Spleen (tissue), 11 donors: Measurements from ENCODE around the gene ECI1. TPM values are rescaled to one million over a fixed set of nuclear protein-coding genes. Genes with fewer than 3 reads are reported as not detected.

ENCODE experiments used
- DNase-seq: peaks from one replicate; pipeline ENCODE4 v3.0.0-alpha.2; 2020
- H3K27ac ChIP-seq, 8 donors: fragments of 200-600 bp; sonication (generic) in 7 of 8; 1 replicate in 4 of 8; 2 replicates in 4 of 8; pipeline versions ENCODE4 v1.5.0 to v1.8.0; 2016 to 2021; ENCODE audit warnings: inconsistent platforms in 4 of 8, mild to moderate bottlenecking in 4 of 8, moderate library complexity in 1 of 8
- H3K27me3 ChIP-seq, 7 donors: fragments of 200-600 bp; sonication (generic) in 6 of 7; replicated peaks in 1 of 7; 1 replicate in 4 of 7; 2 replicates in 3 of 7; pipeline versions ENCODE4 v1.5.0 to v1.8.0; 2016 to 2021; ENCODE audit warnings: inconsistent platforms in 3 of 7, mild to moderate bottlenecking in 1 of 7
- H3K36me3 ChIP-seq, 6 donors: fragments of 200-600 bp; sonication (generic) in 5 of 6; 1 replicate in 4 of 6; 2 replicates in 2 of 6; pipeline versions ENCODE4 v1.5.0 to v1.8.0; 2016 to 2021; ENCODE audit warnings: inconsistent platforms in 2 of 6
- H3K4me1 ChIP-seq, 6 donors: fragments of 200-600 bp; sonication (generic) in 5 of 6; 1 replicate in 3 of 6; 2 replicates in 3 of 6; pipeline versions ENCODE4 v1.5.0 to v1.8.0; 2016 to 2021; ENCODE audit warnings: inconsistent platforms in 3 of 6
- H3K4me3 ChIP-seq, 8 donors: fragments of 200-600 bp; sonication (generic) in 7 of 8; 1 replicate in 4 of 8; 2 replicates in 4 of 8; pipeline versions ENCODE4 v1.5.0 to v1.8.0; 2016 to 2021; ENCODE audit warnings: inconsistent platforms in 4 of 8, mild to moderate bottlenecking in 4 of 8, moderate library complexity in 2 of 8
- H3K9me3 ChIP-seq, 8 donors: fragments of 200-600 bp; sonication (generic) in 7 of 8; 1 replicate in 4 of 8; 2 replicates in 4 of 8; pipeline versions ENCODE4 v1.5.0 to v1.8.0; 2016 to 2021; ENCODE audit warnings: inconsistent platforms in 4 of 8
- CTCF ChIP-seq, 11 experiments: fragments of 200-600 bp in 7 of 11; fragments of 450-650 bp in 4 of 11; sonication (generic) in 4 of 11; IDR thresholded peaks in 8 of 11; conservative IDR thresholded peaks in 3 of 11; 1 replicate in 7 of 11; 2 replicates in 4 of 11; pipeline versions ENCODE4 v1.4.0 to v1.8.0; 2016 to 2021; ENCODE audit warnings: antibody characterized with exemption in 11 of 11, inconsistent platforms in 4 of 11, mild to moderate bottlenecking in 1 of 11
- POLR2A ChIP-seq, 3 donors: fragments of 450-650 bp; IDR thresholded peaks; one replicate each; pipeline ENCODE4 v1.5.1; 2017; ENCODE audit warnings: antibody characterized with exemption in 3 of 3, mild to moderate bottlenecking in 1 of 3
- POLR2AphosphoS5 ChIP-seq, 3 donors: sonication (generic); formaldehyde crosslinking; IDR thresholded peaks; one replicate each; pipeline ENCODE4 v1.5.1; 2017; ENCODE audit warnings: antibody characterized with exemption in 3 of 3
- WGBS, 5 donors: extraction: QIAGEN DNeasy Blood & Tissue Kit in 3 of 5; methylation state at CpG; one replicate each; pipeline versions ENCODE4 v1.1.5 to v1.1.7; 2013 to 2018; 5-methylcytosine and 5-hydroxymethylcytosine counted together
- intact Hi-C: fragments of 100-400 bp; cut with DNase I; formaldehyde crosslinking; loops from one replicate; pipeline ENCODE4 v1.15.0; 2023; ENCODE audit warnings: low total_unique reads
- polyA plus RNA-seq, 3 donors: library from polyadenylated mRNA; stranded (reverse); fragments of 200-250 nt; gene quantifications; one replicate each; pipeline ENCODE4 v1.2.1, GENCODE V29; 2013
- total RNA-seq, 7 donors: library from RNA; depleted of rRNA in 3 of 7; stranded (reverse); fragments of >200 nt in 3 of 7; fragmentation: NEBNext Ultra II Directional in 4 of 7; extraction: Animal tissue kit (Norgen Biotek cat#: 25700) in 4 of 7; gene quantifications; one replicate each; pipeline versions ENCODE4 v1.1.0 to v1.2.1, GENCODE V29; 2016 to 2021
- donor health status: healthy with polysubstance abuse.
- donor health status: DM: no; HTN: no; CAD: no; lungs with moderate emphysema.
- donor health status: DM: no; HTN: no; CAD: no.
- donor health status: Bipolar disorder and iron deficiency.
- donor health status: healthy.
- donor health status: DM: no; HTN: no; CAD: no.
- donor health status: DM: yes; HTN: yes; CAD: no.

ECI1 gene
- total and polyA plus RNA-seq, 10 donors: 20.6 to 54.8 (median 34.0) TPM

GRCh38 chr16:2276368-2277195 is 25.2 kb upstream of the ECI1 start:
- intact Hi-C loops: no loop called here
- no peak overlapping the region for H3K27ac ChIP-seq
- no peaks in the 10 kb centered on the region for H3K27me3 ChIP-seq
- peaks cover 0 to 11% (median 0%) of the 10 kb centered on the region in 6 donors for H3K4me1 ChIP-seq
- H3K4me3 ChIP-seq: no peak overlapping the region
- TF ChIP-seq CTCF (IDR thresholded peaks at IDR 0.05 in 8 of 11, conservative IDR thresholded peaks at IDR 0.05 in 3 of 11) (no peak), POLR2AphosphoS5 (IDR thresholded peaks at IDR 0.05) (peak in 1 of 3 donors; percentile 5), POLR2A (IDR thresholded peaks at IDR 0.05) (no peak)
- WGBS, 5 donors: 84 to 89% (median 85%) methylated on average over 26 of the region's 26 CpGs
- DNase-seq: no peak
- peaks cover 0 to 33% (median 0%) of the 10 kb centered on the region in 6 donors for H3K36me3 ChIP-seq
- H3K9me3 ChIP-seq: no peaks in the 10 kb centered on the region

- H3K36me3 ChIP-seq: peaks cover 0 to 27% (median 0%) of the 10 kb centered on the region in 6 donors
- intact Hi-C loops: no loop called here
- H3K4me3 ChIP-seq: no peak overlapping the region
- no peak for TF ChIP-seq CTCF (IDR thresholded peaks at IDR 0.05 in 8 of 11, conservative IDR thresholded peaks at IDR 0.05 in 3 of 11)
- TF ChIP-seq POLR2A (IDR thresholded peaks at IDR 0.05): no peak
- TF ChIP-seq POLR2AphosphoS5 (IDR thresholded peaks at IDR 0.05): no peak
- WGBS, 5 donors: 82 to 90% (median 86%) methylated on average over 24 to 30 of the region's 30 CpGs
- no peak overlapping the region for H3K27ac ChIP-seq
- no peaks in the 10 kb centered on the region for H3K9me3 ChIP-seq
- peaks cover 0 to 20% (median 0%) of the 10 kb centered on the region in 6 donors for H3K4me1 ChIP-seq
- DNase-seq: no peak
- no peaks in the 10 kb centered on the region for H3K27me3 ChIP-seq
Observed at GRCh38 chr16:2275476-2276367, 24.3 kb upstream of the ECI1 start.

GRCh38 chr16:2273931-2274330 is 22.5 kb upstream of the ECI1 start:
- H3K4me3 ChIP-seq: no peak overlapping the region
- intact Hi-C loops: no loop called here
- DNase-seq: no peak
- H3K36me3 ChIP-seq: peaks cover 0 to 22% (median 0%) of the 10 kb centered on the region in 6 donors
- no peak overlapping the region for H3K27ac ChIP-seq
- 85 to 92% (median 89%) methylated on average over 5 to 10 of the region's 10 CpGs for WGBS, 5 donors
- peaks cover 13 to 37% (median 13%) of the 10 kb centered on the region in 6 donors for H3K4me1 ChIP-seq
- peak in 1 of 3 donors; percentile 18 for TF ChIP-seq POLR2AphosphoS5 (IDR thresholded peaks at IDR 0.05)
- TF ChIP-seq CTCF (IDR thresholded peaks at IDR 0.05 in 8 of 11, conservative IDR thresholded peaks at IDR 0.05 in 3 of 11): no peak
- no peak for TF ChIP-seq POLR2A (IDR thresholded peaks at IDR 0.05)
- no peaks in the 10 kb centered on the region for H3K9me3 ChIP-seq
- H3K27me3 ChIP-seq: no peaks in the 10 kb centered on the region
